Natural killer cell treated with Interleukin-12 subunit alpha and Interleukin-12 subunit beta and Interleukin-15 and Interleukin-18, amount 100 ng/mL, for 72 hours (primary cell): ENCODE data around the gene SPEF2. TPM values are rescaled to one million over a fixed set of nuclear protein-coding genes. Genes with fewer than 3 reads are reported as not detected.
"Not testable (repeated sequence)": the region's sequence is repeated elsewhere in the genome, so short reads cannot be mapped to it uniquely, and the experiment has no call there.

Experiments
- ATAC-seq, 2 donors: fragments of 150-1000 bp; cut with Tn5 transposase in 1 of 2; sonication (Bioruptor Pico), chemical (Tn5 transposase) in 1 of 2; 2 replicates each; pipeline ENCODE4 v1.10.0; 2021
- DNase-seq: peaks from one replicate; pipeline ENCODE4 v3.0.0; 2022; ENCODE audit warnings: low spot score
- H3K27ac Mint-ChIP-seq, 2 donors: 1 replicate in 1 of 2; 2 replicates in 1 of 2; pipeline ENCODE4 v1.8.0; 2022; ENCODE audit warnings: mixed read lengths in 2 of 2, mild to moderate bottlenecking in 1 of 2, moderate library complexity in 1 of 2
- H3K27me3 Mint-ChIP-seq, 2 donors: 1 replicate in 1 of 2; 2 replicates in 1 of 2; pipeline ENCODE4 v1.8.0; 2022; ENCODE audit warnings: mixed read lengths in 2 of 2
- H3K36me3 Mint-ChIP-seq: one replicate; pipeline ENCODE4 v1.8.0; 2022; ENCODE audit warnings: mixed read lengths
- H3K4me1 Mint-ChIP-seq, 2 donors: 1 replicate in 1 of 2; 2 replicates in 1 of 2; pipeline ENCODE4 v1.8.0; 2022; ENCODE audit warnings: low read depth in 2 of 2, mixed read lengths in 2 of 2, mild to moderate bottlenecking in 1 of 2
- H3K4me3 Mint-ChIP-seq: one replicate; pipeline ENCODE4 v1.8.0; 2022; ENCODE audit warnings: mixed read lengths
- H3K9me3 Mint-ChIP-seq: 2 replicates; pipeline ENCODE4 v1.8.0; 2022; ENCODE audit warnings: mixed read lengths
- total RNA-seq, 2 donors: library from RNA; stranded (reverse); gene quantifications; one replicate each; pipeline ENCODE4 v1.2.3, GENCODE V29; 2022

Gene SPEF2
- total RNA-seq, 2 donors from 2014 or later: 8.9 to 9.5 TPM

DNA sequence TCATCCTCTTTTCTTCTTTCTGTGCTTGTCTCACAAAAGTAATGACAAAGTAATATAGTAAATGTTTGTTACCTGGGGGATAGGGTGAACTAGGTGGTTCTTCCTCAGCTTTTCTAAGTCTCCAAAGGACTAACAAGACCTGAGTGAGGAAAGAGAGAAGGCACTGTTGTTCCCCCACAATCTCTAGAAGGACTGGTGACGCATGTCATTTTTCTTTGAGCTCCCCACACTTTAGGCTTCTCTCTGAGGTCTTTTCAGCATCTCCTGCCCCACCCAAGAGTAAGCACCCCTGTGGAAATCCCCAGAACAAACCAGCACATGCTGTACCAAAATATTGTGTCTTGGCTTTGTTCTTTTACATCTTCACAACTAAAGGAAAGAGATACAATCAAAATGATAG lies 236.6 kb downstream of the SPEF2 start:
- Mint-ChIP-seq H3K4me3 (peak overlapping the region; percentile 38), H3K27ac (peak overlapping the region; percentile 54 to 65), H3K9me3 (no peaks in the 10 kb centered on the region), H3K27me3 (peaks cover 0 to 8% of the 10 kb centered on the region in 2 donors), H3K36me3 (peaks cover 5% of the 10 kb centered on the region), H3K4me1 (peaks cover 23 to 38% of the 10 kb centered on the region in 2 donors)
- DNase-seq: no peak
- ATAC-seq: peak in 1 of 2 donors; percentile 46

GRCh38 chr5:35855187-35855586 lies 237.5 kb downstream of the SPEF2 start:
- DNase-seq: no peak
- Mint-ChIP-seq H3K4me3 (peak overlapping the region; percentile 38), H3K36me3 (peaks cover 5% of the 10 kb centered on the region), H3K4me1 (peaks cover 23 to 38% of the 10 kb centered on the region in 2 donors), H3K27me3 (peaks cover 0 to 8% of the 10 kb centered on the region in 2 donors), H3K27ac (peak overlapping the region; percentile 54 to 65), H3K9me3 (no peaks in the 10 kb centered on the region)
- ATAC-seq: no peak

- not testable (repeated sequence) for H3K9me3 Mint-ChIP-seq, H3K36me3 Mint-ChIP-seq, DNase-seq, H3K27me3 Mint-ChIP-seq, ATAC-seq
- H3K4me3 Mint-ChIP-seq: peak overlapping the region; percentile 40
- H3K27ac Mint-ChIP-seq: peak overlapping the region; percentile 54 to 65
- H3K4me1 Mint-ChIP-seq: peaks cover 23 to 40% of the 10 kb centered on the region in 2 donors
Measured at GRCh38 chr5:35856186-35856764, 238.6 kb downstream of the SPEF2 start.

GRCh38 chr5:35856765-35857351 lies 239.2 kb downstream of the SPEF2 start, which contains the start of gene IL7R:
Gene IL7R, plus strand, starts transcription at chr5:35856891. Its CDS starts 87 bp downstream, at chr5:35856978.
- ATAC-seq: peak; percentile 87 to 90
- Mint-ChIP-seq H3K4me1 (peaks cover 24 to 44% of the 10 kb centered on the region in 2 donors), H3K9me3 (no peaks in the 10 kb centered on the region), H3K27ac (peak within 1 kb of the TSS; percentile 54 to 65), H3K4me3 (peak within 1 kb of the TSS; percentile 40), H3K36me3 (peaks cover 16% of the 10 kb centered on the region), H3K27me3 (peaks cover 0 to 3% of the 10 kb centered on the region in 2 donors)
- DNase-seq: no peak

DNA sequence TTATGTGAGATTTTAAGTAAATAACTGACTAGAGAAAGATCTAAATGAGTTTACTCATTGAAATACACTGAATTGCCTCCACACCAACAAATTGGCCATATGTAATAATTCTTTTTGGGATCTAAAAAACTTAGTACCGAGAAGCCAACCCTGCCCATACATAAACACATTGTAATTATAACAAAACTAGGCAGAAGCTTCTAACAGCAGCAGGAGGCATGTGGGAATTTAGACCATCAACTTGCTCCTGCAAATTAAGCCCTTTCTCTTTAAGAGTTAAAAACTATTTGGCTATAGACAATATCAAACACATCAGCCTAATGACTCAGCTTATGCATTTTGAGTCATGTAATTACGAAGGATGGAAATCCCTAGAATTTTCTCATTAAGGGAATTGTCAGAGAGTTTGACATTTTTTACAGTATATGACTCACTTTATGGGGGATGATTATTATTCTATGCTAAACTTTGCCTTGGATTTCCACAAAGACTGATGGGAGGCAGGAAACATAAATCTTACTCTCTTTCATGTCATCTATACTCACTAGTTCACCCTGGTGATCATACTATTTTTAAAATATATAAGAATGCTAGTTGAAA lies 240.0 kb downstream of the SPEF2 start:
- ATAC-seq (peak in 1 of 2 donors; percentile 2), DNase-seq (no peak)
- Mint-ChIP-seq H3K4me1 (peaks cover 25 to 46% of the 10 kb centered on the region in 2 donors), H3K36me3 (peaks cover 21% of the 10 kb centered on the region), H3K27me3 (peaks cover 0 to 3% of the 10 kb centered on the region in 2 donors), H3K4me3 (peak overlapping the region; percentile 40), H3K27ac (peak overlapping the region; percentile 54 to 65), H3K9me3 (no peaks in the 10 kb centered on the region)

DNA sequence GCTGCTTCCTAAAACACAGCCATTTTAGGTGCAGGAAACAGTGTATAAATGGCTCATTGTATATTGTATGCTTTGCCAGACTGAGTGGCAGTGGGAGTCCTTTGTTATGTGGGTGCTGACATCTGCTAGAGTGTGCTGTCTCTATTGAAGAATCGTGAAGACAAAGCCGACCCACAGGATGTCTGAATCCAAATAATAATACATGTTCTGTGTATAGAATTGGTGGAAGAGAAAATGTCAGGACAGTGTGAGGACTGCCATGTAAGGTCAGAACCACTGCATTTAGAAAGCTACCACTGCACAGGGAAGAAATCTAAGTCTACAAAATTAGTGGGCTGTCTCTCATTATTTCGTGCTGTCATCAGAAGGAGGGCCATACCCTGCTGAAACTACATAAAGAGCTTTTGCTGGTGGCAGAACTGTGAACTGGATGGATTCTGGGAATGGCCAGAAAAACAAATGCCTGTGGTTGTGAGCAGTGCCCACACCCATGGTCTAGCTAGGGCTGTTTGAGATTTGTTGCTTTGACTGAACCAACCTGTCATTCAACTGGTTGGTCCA lies 241.5 kb downstream of the SPEF2 start:
- DNase-seq: no peak
- H3K4me1 Mint-ChIP-seq: peaks cover 25 to 48% of the 10 kb centered on the region in 2 donors

DNA sequence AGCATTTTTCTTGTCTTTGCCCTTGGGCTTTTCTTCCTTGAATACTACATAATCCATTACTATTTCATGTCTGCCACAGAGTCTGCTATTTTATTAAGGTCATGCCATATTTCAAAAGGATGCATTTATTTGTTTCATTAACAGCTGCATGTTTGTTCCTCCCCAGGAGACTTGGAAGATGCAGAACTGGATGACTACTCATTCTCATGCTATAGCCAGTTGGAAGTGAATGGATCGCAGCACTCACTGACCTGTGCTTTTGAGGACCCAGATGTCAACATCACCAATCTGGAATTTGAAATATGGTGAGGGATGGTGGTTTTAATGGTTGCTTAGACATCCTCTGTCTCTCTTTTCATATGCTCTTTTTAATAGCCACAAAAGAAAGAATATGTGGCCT lies 243.0 kb downstream of the SPEF2 start:
- H3K27me3 Mint-ChIP-seq: peaks cover 0 to 6% of the 10 kb centered on the region in 2 donors
- H3K27ac Mint-ChIP-seq: peak overlapping the region; percentile 31 to 65
- H3K4me1 Mint-ChIP-seq: peaks cover 20 to 39% of the 10 kb centered on the region in 2 donors
- H3K4me3 Mint-ChIP-seq: peak overlapping the region; percentile 36
- H3K9me3 Mint-ChIP-seq: no peaks in the 10 kb centered on the region
- ATAC-seq (no peak), DNase-seq (no peak)
- peaks cover 32% of the 10 kb centered on the region for H3K36me3 Mint-ChIP-seq

More for the DNA sequence above, 241.5 kb downstream of the SPEF2 start:
- Mint-ChIP-seq H3K9me3 (no peaks in the 10 kb centered on the region), H3K27me3 (peaks cover 0 to 6% of the 10 kb centered on the region in 2 donors), H3K4me3 (peak overlapping the region; percentile 35), H3K27ac (peak overlapping the region; percentile 67 to 82), H3K36me3 (peaks cover 29% of the 10 kb centered on the region)
- ATAC-seq: no peak

DNA sequence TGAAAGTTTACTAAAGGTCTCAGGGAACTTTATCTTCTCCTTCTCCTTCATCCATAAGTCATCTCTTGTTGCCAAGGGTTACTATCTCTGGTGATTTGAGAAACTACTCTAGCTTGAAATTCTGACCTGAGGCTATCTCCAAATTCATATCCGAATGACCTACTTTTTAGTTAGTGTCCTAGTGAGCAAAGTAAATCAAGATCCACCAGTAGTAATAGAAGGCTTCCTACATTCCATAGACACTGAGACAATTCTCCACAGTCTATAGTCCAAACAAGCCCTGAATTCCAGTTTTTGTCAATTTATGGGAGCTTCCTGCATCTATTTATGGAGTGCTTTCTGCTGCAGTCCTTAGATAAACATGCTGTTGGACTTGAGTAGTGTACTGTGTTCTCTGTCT lies 244.1 kb downstream of the SPEF2 start:
- ATAC-seq: no peak
- Mint-ChIP-seq H3K27me3 (peaks cover 0 to 6% of the 10 kb centered on the region in 2 donors), H3K36me3 (peaks cover 32% of the 10 kb centered on the region), H3K4me3 (peak overlapping the region; percentile 36), H3K9me3 (no peaks in the 10 kb centered on the region), H3K4me1 (peaks cover 18 to 37% of the 10 kb centered on the region in 2 donors), H3K27ac (peak overlapping the region; percentile 31 to 65)
- no peak for DNase-seq

- Mint-ChIP-seq H3K4me3 (peak overlapping the region; percentile 36), H3K9me3 (no peaks in the 10 kb centered on the region), H3K27ac (peak overlapping the region; percentile 31 to 65), H3K4me1 (peaks cover 14 to 32% of the 10 kb centered on the region in 2 donors), H3K36me3 (peaks cover 32% of the 10 kb centered on the region), H3K27me3 (peaks cover 0 to 6% of the 10 kb centered on the region in 2 donors)
- ATAC-seq: no peak
- DNase-seq: peak; percentile 49
Measured at GRCh38 chr5:35862126-35862525, 244.5 kb downstream of the SPEF2 start.

- peaks cover 0 to 6% of the 10 kb centered on the region in 2 donors for H3K27me3 Mint-ChIP-seq
- H3K4me1 Mint-ChIP-seq: peaks cover 10 to 26% of the 10 kb centered on the region in 2 donors
- DNase-seq (no peak), ATAC-seq (peak in 1 of 2 donors; percentile 49)
- H3K9me3 Mint-ChIP-seq: no peaks in the 10 kb centered on the region
- H3K4me3 Mint-ChIP-seq: peak overlapping the region; percentile 45
- H3K27ac Mint-ChIP-seq: peak overlapping the region; percentile 31 to 65
- peaks cover 32% of the 10 kb centered on the region for H3K36me3 Mint-ChIP-seq
Measured at GRCh38 chr5:35863159-35863558, 245.5 kb downstream of the SPEF2 start.

Other genes starting within 250 kb of the SPEF2 start
- 10 to 100 TPM in 1 of 2 donors, 1 to 10 TPM in 1; 2.3 to 21.6 TPM for gene IL7R, start 239.0 kb downstream of the SPEF2 start, total RNA-seq